IPS DF 6.9 (cell line): ENCODE measurements around the gene GOSR2.
A peak's percentile ranks its signal among the peaks of the same experiment; 100 is the strongest.

ENCODE experiments used
- DNase-seq: peaks from one replicate; pipeline ENCODE4 v3.0.0-alpha.2; 2013; ENCODE audit warnings: low read depth, low spot score
- H3K27ac ChIP-seq: one replicate; pipeline ENCODE4 v1.5.1; 2013; ENCODE audit warnings: low read length, control low read depth
- H3K27me3 ChIP-seq: 2 replicates; pipeline ENCODE4 v1.6.1; 2013; ENCODE audit warnings: mild to moderate bottlenecking, low read length; ENCODE audit not compliant: control insufficient read depth, insufficient read depth
- H3K36me3 ChIP-seq: 2 replicates; pipeline ENCODE4 v1.6.1; 2013; ENCODE audit warnings: low read length; ENCODE audit not compliant: control insufficient read depth, insufficient read depth
- H3K4me1 ChIP-seq: 2 replicates; pipeline ENCODE4 v1.6.1; 2013; ENCODE audit warnings: low read length; ENCODE audit not compliant: control insufficient read depth, insufficient read depth
- H3K4me3 ChIP-seq: 2 replicates; pipeline ENCODE4 v1.5.1; 2013; ENCODE audit warnings: mild to moderate bottlenecking, low read length
- H3K9me3 ChIP-seq: 2 replicates; pipeline ENCODE4 v1.6.1; 2013; ENCODE audit warnings: low read length, inconsistent platforms; ENCODE audit not compliant: control insufficient read depth, insufficient read depth
- WGBS: extraction: QIAGEN DNeasy Blood & Tissue Kit; methylation state at CpG from one replicate; pipeline ENCODE4 v1.1.7; 2013; ENCODE audit warnings: mixed read lengths, missing lambda C conversion rate; ENCODE audit not compliant: insufficient read length, insufficient coverage; 5-methylcytosine and 5-hydroxymethylcytosine counted together

GOSR2 gene

DNA sequence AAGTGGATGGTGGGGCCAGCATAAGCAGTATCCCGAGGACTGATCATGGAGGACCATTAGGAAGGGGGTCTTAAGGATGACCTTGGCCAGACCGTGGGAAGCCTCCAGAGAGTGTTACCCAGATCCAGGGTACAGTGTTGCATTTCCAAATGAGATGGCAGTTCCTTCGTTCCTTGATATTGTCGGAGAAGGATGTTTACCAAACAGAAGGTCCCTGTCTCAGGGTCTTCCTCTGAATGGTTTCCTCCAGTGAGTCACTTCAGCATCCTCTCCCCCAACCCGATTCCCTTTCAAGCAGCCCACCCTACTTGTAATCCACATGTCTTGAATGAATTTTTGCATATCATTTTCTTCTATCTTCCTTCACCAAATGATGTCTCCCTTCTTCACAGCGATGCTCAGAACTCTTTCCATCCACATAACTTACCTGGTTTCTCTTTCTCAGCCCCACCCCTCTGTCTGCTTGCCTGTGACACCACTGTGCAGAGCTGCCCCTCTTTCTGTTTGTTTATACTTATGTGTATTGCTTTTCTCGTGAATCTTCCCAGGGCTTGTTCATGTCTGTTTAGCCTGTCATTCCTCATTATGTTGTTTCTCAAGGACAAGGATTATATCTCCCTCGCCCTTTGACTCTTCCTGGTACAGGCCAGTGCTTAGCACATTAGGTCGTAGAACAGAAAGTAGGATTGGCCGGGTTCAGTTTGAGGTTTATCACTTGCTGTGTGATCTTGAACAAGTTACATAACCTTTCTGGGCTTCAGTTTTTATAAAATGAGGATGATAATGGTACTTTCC is 5.7 kb downstream of the GOSR2 start:
- Histone ChIP-seq H3K27me3 (no peaks in the 10 kb centered on the region), H3K4me3 (no peak overlapping the region), H3K4me1 (no peaks in the 10 kb centered on the region), H3K36me3 (peaks cover 12% of the 10 kb centered on the region), H3K9me3 (no peaks in the 10 kb centered on the region), H3K27ac (no peak overlapping the region)
- DNase-seq = no peak
- no CpG with 5 or more reads among the region's 10 CpGs for WGBS

DNA sequence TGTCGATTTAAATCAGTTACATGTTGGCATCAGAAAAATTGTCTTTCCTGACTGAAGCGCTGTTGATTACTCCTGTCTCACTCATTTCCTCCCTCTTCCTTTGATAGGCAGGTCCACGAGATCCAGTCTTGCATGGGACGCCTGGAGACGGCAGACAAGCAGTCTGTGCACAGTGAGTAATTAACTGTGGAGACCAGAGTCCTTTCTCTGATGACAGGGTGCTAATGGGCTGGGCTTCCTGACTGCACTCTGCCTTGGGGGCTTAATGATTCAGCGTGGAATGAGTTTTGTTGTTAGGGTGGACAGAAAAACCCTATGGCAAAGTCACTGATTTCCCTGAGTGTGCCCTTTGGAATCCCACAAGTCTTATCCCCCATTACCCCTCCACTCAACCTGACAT is 6.5 kb downstream of the GOSR2 start:
- Histone ChIP-seq H3K27ac (no peak overlapping the region), H3K27me3 (no peaks in the 10 kb centered on the region), H3K9me3 (no peaks in the 10 kb centered on the region), H3K36me3 (peaks cover 17% of the 10 kb centered on the region), H3K4me1 (no peaks in the 10 kb centered on the region), H3K4me3 (no peak overlapping the region)
- no CpG with 5 or more reads among the region's 6 CpGs for WGBS
- DNase-seq = no peak

DNA sequence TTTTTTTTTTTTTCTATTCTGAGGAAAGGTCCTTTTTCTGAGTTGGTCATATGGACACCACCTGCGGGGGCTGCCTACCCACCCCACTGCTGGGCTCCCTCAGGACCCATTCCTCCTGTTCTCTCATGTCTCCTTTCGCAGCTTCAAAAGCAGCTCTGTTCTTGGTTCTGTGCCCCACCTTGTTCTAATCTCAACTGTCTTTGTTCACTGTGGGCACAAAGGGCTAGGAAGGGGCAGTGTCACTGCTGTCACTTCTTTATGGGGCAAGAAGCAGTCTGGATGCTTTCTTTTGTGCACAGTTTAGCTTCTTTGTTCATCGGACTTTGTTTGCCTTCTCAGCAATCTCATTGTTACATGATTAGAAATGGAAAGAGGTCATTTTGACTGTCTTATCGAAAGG is 7.1 kb downstream of the GOSR2 start:
- Histone ChIP-seq H3K4me1 (no peaks in the 10 kb centered on the region), H3K9me3 (no peaks in the 10 kb centered on the region), H3K27me3 (no peaks in the 10 kb centered on the region), H3K36me3 (peaks cover 21% of the 10 kb centered on the region), H3K27ac (no peak overlapping the region), H3K4me3 (no peak overlapping the region)
- DNase-seq = no peak
- no CpG with 5 or more reads among the region's 4 CpGs for WGBS

DNA sequence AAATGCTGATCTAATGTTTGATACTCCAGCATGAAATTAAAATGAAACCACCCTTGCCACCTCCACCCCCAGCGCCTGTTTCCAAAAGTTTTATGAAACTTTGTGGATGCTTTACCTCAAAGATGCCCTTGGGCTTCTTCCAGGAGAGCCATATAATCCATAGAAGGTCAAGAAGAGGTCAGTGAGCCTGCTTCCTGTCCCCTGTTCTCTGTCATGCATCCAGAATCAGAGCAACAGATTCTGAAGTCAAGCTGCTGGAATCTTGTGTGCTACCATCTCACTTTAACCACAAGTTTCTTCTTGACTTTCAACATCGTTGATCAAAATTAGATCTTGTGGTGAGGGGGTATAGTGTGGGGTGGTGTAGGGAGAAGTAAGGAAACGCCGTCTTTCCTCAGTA is 8.6 kb downstream of the GOSR2 start:
- H3K36me3 ChIP-seq = peaks cover 21% of the 10 kb centered on the region
- no peaks in the 10 kb centered on the region for H3K4me1 ChIP-seq
- WGBS = no CpG with 5 or more reads among the region's 4 CpGs
- DNase-seq = no peak
- no peak overlapping the region for H3K27ac ChIP-seq
- no peak overlapping the region for H3K4me3 ChIP-seq
- H3K9me3 ChIP-seq = no peaks in the 10 kb centered on the region
- H3K27me3 ChIP-seq = no peaks in the 10 kb centered on the region

DNA sequence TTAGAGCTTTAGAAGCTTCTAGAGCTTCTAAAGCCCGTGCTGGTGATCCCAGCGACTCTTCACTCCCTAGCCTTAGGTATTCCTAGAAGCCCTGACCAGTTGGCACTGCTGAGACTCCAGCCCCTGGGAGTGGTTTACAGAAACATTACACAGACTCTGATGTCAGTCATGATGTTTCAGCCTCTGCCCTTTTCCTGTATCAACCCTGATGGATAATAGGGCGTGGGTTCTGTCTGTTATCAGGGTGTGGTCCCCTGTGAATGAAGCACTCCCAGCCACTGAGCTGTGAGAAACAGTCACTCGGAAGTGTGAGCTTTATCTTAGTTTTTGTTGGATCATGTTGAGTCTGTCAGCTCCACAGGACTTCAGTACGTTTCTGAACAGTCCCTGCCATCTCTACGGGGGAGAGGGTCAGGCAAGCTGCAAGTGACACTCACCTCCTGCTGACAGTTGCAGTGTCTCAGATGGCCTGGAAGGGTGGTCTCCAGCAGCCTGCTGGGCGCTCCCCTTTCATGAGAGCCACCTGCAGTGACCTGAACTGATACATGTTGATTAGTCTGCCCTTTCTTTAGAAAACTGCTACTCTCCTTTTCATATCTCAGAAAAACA is 12.8 kb downstream of the GOSR2 start:
- H3K4me3 ChIP-seq = no peak overlapping the region
- H3K27me3 ChIP-seq = no peaks in the 10 kb centered on the region
- H3K9me3 ChIP-seq = no peaks in the 10 kb centered on the region
- no peak for DNase-seq
- no CpG with 5 or more reads among the region's 7 CpGs for WGBS
- no peaks in the 10 kb centered on the region for H3K4me1 ChIP-seq
- no peak overlapping the region for H3K27ac ChIP-seq
- H3K36me3 ChIP-seq = peaks cover 25% of the 10 kb centered on the region

DNA sequence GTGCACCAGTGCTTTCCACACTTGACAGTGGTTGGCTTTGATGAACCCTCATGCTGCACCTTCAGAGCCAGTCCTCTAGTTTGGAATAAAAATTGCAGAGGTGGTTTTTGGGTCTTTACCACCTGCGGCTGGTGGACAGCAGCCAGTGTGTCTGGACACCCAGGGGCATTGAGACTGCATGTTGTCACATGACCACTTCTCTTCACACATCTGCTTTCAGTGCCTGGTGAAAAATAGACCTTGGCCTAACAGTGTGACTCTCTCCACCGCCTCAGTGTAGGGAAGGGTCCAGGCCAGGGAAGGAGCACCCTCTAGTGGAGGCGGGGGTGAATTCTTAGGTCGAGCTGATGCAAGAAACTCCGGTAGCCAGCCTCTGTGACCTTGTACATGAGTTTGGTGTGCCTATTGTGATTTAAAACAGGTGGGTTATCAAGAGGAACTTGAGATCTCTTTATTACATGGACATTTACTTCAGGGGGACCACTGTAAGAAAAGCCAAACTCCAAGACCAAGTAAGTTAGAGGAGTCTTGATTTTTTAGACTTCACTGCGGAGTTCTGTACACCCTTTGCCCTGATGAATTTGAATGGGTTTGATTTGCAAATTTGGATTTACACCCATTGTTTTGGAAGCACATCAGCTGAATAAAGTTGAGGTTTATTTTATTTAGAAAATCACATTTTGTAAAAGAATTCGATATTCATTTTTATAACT is 17.9 kb downstream of the GOSR2 start:
- Histone ChIP-seq H3K36me3 (peaks cover 4% of the 10 kb centered on the region), H3K4me1 (peaks cover 10% of the 10 kb centered on the region), H3K4me3 (no peak overlapping the region), H3K9me3 (no peaks in the 10 kb centered on the region), H3K27ac (no peak overlapping the region), H3K27me3 (no peaks in the 10 kb centered on the region)
- WGBS = no CpG with 5 or more reads among the region's 7 CpGs
- no peak for DNase-seq

DNA sequence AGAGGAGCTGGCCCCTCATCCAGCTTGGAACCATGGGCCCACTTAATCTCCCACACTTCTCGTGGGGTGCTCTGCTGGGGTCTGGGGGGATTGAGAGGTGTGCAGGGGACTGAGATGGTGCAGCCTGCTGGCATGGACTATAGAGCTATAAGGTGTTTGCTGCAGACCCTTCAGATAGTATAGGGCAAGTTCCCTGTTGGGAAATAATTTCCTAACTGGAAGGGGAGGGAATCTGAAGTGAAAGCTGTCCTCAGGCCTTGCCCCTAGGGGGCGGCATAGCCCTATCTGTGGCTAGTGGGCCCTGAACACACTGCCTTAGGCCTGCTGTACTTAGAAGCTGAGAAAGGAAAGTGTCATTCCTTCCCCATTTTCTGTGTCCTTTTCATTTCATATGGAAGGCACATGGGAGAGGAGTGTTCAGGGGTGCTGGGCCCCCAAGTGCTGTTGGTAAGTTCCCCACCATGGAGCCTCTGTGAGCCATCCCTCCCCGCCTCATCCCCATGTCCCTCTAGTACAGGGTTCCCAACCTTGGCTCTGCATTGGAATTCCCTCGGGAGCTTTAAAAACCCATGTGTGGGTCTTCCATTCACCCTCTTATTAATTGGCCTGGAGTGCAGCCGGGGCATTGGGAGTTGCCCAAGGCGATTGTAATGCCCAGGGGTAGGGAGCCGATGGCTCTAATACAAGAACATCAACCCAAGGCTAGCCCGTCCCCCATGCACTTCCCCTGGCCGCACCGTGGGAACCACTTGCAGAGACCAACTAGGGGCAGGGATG is 19.7 kb downstream of the GOSR2 start:
- DNase-seq = peak; percentile 55

DNA sequence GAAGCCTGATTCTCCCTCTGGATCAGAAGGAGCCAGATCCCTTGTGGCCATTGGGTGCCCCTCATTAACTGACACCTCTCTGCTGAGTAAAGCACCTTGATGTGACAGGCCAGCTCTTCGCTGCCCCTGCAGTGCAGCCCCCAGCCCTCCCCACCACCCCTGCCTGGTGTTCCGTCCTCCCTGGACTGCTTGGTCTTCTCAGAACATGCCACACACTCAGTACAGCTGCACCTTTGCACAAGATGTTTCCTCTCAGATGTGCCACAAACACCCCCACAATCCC is 20.2 kb downstream of the GOSR2 start:
- no peaks in the 10 kb centered on the region for H3K27me3 ChIP-seq
- DNase-seq = no peak
- H3K36me3 ChIP-seq = peaks cover 4% of the 10 kb centered on the region
- no peaks in the 10 kb centered on the region for H3K9me3 ChIP-seq
- no peak overlapping the region for H3K27ac ChIP-seq
- peaks cover 10% of the 10 kb centered on the region for H3K4me1 ChIP-seq
- no CpG with 5 or more reads among the region's 2 CpGs for WGBS
- H3K4me3 ChIP-seq = no peak overlapping the region

More for the DNA sequence above, 19.7 kb downstream of the GOSR2 start:
- peaks cover 10% of the 10 kb centered on the region for H3K4me1 ChIP-seq
- H3K36me3 ChIP-seq = peaks cover 4% of the 10 kb centered on the region
- H3K27ac ChIP-seq = no peak overlapping the region
- no peaks in the 10 kb centered on the region for H3K27me3 ChIP-seq
- no peak overlapping the region for H3K4me3 ChIP-seq
- H3K9me3 ChIP-seq = no peaks in the 10 kb centered on the region
- no CpG with 5 or more reads among the region's 10 CpGs for WGBS

DNA sequence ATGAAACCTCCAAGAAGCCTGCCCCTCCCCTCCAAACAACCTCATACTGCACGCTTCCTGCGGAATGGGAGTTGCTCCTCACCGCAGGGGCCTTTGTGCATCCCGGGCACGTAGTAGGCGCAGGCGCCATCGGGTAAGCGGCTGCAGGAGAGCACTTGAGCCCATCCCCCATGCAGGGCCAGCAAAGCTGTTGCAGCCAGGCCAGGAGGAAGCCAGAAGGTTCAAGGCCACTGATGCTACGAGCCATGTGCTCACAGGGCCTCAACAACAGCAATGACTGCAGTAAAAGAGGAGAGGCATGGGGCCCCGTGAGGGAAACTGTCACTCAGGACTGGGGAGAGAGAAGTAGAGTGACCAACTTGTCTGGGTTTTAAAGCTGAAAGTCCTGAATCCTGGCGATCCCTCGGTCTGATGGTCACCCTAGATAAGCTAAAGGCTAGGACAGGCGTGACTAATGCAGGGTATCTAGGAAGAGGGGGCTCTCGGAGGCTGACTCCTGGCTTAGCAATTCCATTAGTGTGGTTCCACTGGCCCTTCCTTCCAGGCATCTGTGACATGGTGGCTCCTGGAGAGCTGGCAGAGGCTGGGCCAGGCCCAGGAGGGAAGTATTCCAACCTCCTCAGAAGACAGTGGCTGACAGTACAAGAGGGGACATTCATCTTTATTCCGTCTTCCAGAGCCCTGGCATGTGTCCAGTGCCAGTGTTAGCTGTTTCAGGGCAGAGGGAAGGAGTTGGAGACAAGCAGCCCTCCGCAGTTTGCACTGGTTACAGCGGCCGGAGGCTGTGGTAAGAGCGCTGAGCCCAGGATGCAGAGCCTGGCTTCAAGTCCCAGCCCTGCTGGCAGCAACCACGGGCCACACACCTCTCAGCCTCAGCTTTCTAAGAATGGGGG is 20.8 kb downstream of the GOSR2 start:
- WGBS = no CpG with 5 or more reads among the region's 21 CpGs
- Histone ChIP-seq H3K9me3 (no peaks in the 10 kb centered on the region), H3K4me1 (peaks cover 10% of the 10 kb centered on the region), H3K4me3 (no peak overlapping the region), H3K27me3 (no peaks in the 10 kb centered on the region), H3K36me3 (no peaks in the 10 kb centered on the region; the same call in 1 of the 2 replicates), H3K27ac (no peak overlapping the region)
- no peak for DNase-seq
